AG09319 (cell line): ENCODE data around the gene SSPN.

Experiments
- DNase-seq: peaks from one replicate; pipeline ENCODE4 v3.0.0-alpha.2; 2010; ENCODE audit warnings: low read depth; ENCODE audit errors: extremely low read depth
- CTCF ChIP-seq: IDR thresholded peaks from 2 replicates; pipeline ENCODE4 v1.5.1; 2011; ENCODE audit warnings: low read depth, mild to moderate bottlenecking, inconsistent platforms, low read length, moderate library complexity

Gene SSPN

DNA sequence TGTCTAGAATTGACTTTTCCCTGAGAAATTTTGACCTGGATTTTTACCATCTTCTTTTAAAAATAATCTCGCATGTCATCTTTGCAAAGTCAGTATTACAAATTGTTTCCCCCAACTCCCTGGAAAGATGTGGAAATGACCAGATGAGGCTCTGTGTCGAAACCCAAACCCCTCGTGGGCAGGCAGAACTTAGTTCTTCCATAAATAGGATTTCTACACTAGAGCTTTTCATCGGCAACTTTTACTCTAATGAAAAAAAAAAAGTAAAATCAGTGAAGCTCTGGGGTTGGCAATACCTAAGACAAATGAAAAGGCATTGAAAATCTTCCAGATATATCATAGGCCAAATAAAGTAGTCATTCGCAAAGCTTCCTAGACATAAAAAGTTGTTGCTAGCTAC lies 17.0 kb downstream of the SSPN start:
- DNase-seq, result no peak
- no peak for TF ChIP-seq CTCF

DNA sequence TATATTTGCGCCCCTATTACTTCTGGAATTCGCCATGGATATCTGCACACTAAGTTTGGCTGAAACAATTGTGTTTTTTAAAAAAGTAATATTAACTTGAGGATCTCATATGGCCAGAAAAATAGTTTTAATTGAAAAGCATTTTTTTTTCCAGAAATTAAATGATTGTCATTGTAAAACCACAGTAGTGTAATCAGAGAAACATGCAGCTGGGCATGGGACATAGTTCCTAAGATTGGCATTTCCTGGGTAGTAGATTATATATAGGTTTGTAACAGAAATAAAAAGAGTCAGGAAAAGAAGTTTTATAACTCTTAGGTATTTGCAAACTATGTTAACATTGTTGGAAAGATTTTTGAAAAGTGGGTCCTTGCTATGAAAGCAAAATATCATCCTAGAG lies 17.6 kb downstream of the SSPN start:
- TF ChIP-seq CTCF, result no peak
- no peak for DNase-seq

DNA sequence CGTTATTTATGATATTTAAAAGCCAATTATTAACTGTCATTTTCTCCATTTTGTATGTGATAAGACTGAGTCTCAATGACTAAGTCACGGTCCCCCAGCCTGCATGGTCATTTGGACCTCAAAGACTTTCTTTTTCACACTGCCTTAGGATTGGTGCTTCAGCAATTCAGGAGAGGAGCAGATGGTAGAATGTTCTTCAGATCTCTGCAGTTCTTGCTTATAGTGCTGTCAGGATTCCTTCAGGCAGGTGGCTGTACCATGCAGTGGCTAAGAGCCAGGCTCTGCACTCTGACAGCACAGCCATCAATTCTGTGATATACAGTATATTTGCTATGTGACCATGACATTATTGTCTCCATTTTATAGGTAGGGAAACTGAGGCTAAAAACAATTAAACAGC lies 18.7 kb downstream of the SSPN start:
- TF ChIP-seq CTCF, result no peak
- no peak for DNase-seq

DNA sequence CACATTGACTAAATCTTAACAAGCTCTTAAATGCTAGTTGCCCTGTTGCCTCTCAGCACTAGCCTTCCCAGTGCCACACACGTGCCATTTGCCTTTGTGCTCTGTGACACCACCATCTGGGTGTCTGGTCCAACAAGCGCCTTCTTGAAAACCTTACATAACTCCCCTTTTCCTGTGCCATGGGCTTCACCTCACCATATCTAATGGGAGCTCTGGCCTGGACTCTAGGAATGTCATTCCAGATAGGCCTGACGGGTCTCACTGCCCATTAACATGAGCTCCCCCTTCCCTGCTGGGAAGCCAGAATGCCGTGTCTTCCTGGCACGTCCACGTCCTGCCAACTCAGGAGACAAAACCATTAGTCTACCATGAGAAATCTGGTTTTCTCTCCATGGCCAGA lies 24.4 kb downstream of the SSPN start:
- no peak for DNase-seq
- no peak for TF ChIP-seq CTCF

DNA sequence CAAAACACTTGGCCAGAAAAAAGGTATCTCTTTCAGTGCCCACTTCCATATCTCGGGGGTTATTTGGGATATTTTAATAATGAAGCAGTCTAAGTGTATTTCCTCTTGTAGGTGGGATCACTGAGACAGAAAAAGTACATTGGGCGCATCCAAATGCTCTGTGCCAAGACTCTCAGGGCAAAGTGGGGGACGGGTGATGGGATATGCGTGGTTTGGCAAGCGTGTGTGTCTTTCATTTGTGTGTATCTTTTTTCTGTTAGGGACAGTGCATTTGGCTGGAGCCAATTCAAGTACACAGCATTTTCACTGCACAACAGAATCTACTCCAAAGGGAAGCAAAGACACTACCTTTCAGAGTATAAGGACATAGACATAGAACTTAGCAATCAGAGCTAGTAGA lies 29.3 kb downstream of the SSPN start:
- TF ChIP-seq CTCF, result no peak
- DNase-seq, result no peak

GRCh38 chr12:26226122-26226521 lies 30.7 kb downstream of the SSPN start:
- DNase-seq, result no peak
- TF ChIP-seq CTCF, result no peak

DNA sequence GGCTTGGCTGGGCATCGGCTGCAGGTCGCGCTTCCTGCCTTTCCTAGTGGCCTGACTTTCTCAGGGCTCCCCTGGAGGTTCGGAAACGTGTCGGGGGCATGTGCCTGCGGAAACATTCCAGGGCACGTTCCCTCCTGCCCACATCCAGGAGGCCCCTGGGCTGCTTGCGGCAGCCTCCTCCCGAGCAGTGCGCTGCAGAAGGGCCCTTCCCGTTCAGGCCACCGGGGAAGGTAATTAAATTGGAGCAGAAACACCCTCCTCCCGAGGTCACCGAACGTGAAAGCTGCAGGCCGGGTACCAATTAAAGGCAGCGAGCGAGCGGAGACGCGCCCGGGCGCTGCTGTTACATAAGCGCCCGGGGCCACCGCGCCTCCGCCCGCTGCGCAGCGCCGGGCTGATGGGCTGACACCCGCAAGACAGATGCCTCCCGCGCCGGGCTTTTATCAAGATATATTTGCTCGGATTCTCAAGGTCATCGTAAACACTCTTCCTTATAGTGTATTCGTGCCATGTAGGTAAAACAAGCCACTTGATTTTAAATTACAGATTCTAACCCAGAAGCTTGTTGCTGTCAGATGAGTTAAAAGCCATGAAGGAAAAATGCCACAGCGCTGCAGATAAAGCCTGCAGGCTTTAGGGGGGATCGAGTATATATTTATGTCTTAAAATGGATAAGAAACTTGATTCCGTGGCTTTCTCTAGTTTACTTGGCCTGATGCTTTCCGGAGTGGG lies 31.4 kb downstream of the SSPN start:
- TF ChIP-seq CTCF, result no peak
- DNase-seq, result no peak
